Measurements from ENCODE around the gene RTN3. TPM values are rescaled to one million over a fixed set of nuclear protein-coding genes. Genes with fewer than 3 reads are reported as not detected.

Gene RTN3
- total and polyA plus RNA-seq, 9 of the 15 experiments (the other 6 are each of a cell fraction or from before 2014, with no cell fraction given): 41.6 to 169 (median 93.5) TPM

DNA sequence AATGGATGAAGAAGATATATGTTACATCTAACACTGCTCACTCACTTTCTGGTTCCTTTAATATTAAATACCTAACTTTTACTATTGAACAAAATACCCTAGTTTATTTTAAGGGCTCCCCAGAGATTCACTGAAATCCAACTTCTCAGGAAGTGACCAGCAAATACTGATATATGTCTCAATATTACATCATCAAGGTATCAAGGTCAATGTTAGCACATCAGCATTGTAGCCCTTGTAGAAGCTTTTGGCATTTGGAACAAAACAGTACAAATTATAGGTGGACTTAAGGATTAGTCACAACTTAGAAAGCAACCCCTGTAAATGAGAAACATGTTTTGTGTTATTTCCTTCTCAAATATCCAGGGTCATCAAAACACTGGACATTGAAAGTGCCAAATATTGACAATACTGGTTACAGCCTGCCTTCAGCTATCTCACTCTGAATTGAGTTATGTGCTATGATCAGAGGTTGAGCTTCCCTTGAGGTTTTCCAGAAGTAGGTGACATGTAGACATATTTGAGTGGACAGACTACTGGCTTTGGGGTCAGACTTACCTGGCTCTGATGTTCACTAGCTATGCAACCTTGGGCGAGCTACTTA, 8.3 kb upstream of the RTN3 start:
- Histone ChIP-seq H3K9ac (ENCODE audit: insufficient read depth in 1 of 2, low read depth in 2 of 2, low read length in 2 of 2) (no peak overlapping the region), H4K20me1 (replicated peaks; ENCODE audit: control insufficient read depth, insufficient read depth, low read length) (no peaks in the 10 kb centered on the region), H3K4me1 (replicated peaks in 1 of 2; ENCODE audit: control insufficient read depth in 2 of 2, insufficient read depth in 2 of 2, low read length in 2 of 2) (peaks cover 14 to 29% of the 10 kb centered on the region in 2 experiments; a peak in 4 of 5 replicates), H3K27me3 (ENCODE audit: control insufficient read depth in 2 of 2, insufficient read depth in 2 of 2, low read length in 2 of 2) (no peaks in the 10 kb centered on the region), H2AFZ (ENCODE audit: low read depth, low read length) (peak overlapping the region; percentile 64), H3K36me3 (ENCODE audit: control insufficient read depth, insufficient read depth, low read length) (peaks cover 5% of the 10 kb centered on the region; the same call in 2 of the 3 replicates), H3K9me1 (ENCODE audit: control insufficient read depth, insufficient read depth, low read length) (no peaks in the 10 kb centered on the region), H3K4me2 (ENCODE audit: insufficient read depth, low read length) (no peak overlapping the region), H3K79me2 (ENCODE audit: control insufficient read depth, insufficient read depth, low read length) (peaks cover 33% of the 10 kb centered on the region), H3K9me3 (replicated peaks; ENCODE audit: control insufficient read depth, insufficient read depth, low read depth, low read length) (no peaks in the 10 kb centered on the region), H3K27ac (ENCODE audit: extremely low read depth, low read depth, low read length) (no peak overlapping the region), H3K4me3 (no peak overlapping the region)
- BruUV-seq (replicated peaks): no TSS peak
- DNase-seq (ENCODE audit: extremely low read depth in 1 of 4, low spot score in 3 of 4) (no peak), FAIRE-seq (peak; percentile 40), ATAC-seq (no peak)
- ChIA-PET POLR2A (interaction anchor here (0.6 to 2.0 kb wide), 7 partner anchors 10 to 878 kb away, joined by 3 to 7 read pairs (median 3); no protein-coding TSS in a partner anchor), CTCF (ENCODE audit: low intra/inter-chr PET ratio) (no interaction called here)
- intact Hi-C loops (cut with micrococcal nuclease): no loop called here
- in situ Hi-C loops (cut with MboI): no loop called here
- WGBS (ENCODE audit: insufficient coverage, low coverage, missing lambda C conversion rate): 73% methylated on average over 1 of the region's 1 CpG
- peak; percentile 34; the same call in 1 of the 2 replicates for TF ChIP-seq ATF7 (IDR thresholded peaks at IDR 0.05)
- TF ChIP-seq TRIM24 (IDR thresholded peaks at IDR 0.05): 0 out of 4 replicates have a peak, but pooled peaks of 1 of the 2 experiments have one; percentile 39
- TF ChIP-seq NR2C2 (CRISPR knock-in tag; IDR thresholded peaks at IDR 0.05): no peak
- TF ChIP-seq NR2C2 (tag; IDR thresholded peaks at IDR 0.05): peak; percentile 48; the same call in 1 of the 2 replicates
- peak; percentile 47; the same call in 1 of the 2 replicates for TF ChIP-seq ESRRA (IDR thresholded peaks at IDR 0.05; ENCODE audit: borderline replicate concordance, low read depth)
- TF ChIP-seq CEBPG (CRISPR knock-in tag; IDR thresholded peaks at IDR 0.05): 0 out of 2 replicates have a peak, but pooled peaks have one; percentile 24
- peak; percentile 48 to 94; a peak in 3 of 4 replicates for TF ChIP-seq CEBPG (tag; conservative IDR thresholded peaks at IDR 0.05 in 1 of 2, IDR thresholded peaks at IDR 0.05 in 1 of 2)
- peak; percentile 30; the same call in 1 of the 2 replicates for TF ChIP-seq BCOR (IDR thresholded peaks at IDR 0.05)
- TF ChIP-seq POLR2H (tag; IDR thresholded peaks at IDR 0.05; ENCODE audit: low read depth): peak; percentile 54
- TF ChIP-seq CEBPB (tag; IDR thresholded peaks at IDR 0.05): peak; percentile 31; the same call in 1 of the 2 replicates
- TF ChIP-seq ETV6 (IDR thresholded peaks at IDR 0.05; ENCODE audit: borderline replicate concordance in 1 of 2, low read depth in 2 of 2, low read length in 1 of 2): no peak
- TF ChIP-seq ETV6 (CRISPR knock-in tag; IDR thresholded peaks at IDR 0.05; ENCODE audit: borderline replicate concordance): no peak
- 0 out of 2 replicates have a peak, but pooled peaks have one; percentile 25 for TF ChIP-seq SMAD4 (CRISPR knock-in tag; conservative IDR thresholded peaks at IDR 0.05)
- TF ChIP-seq RBM25 (IDR thresholded peaks at IDR 0.05; ENCODE audit: low read depth, low read length, severe bottlenecking): peak; percentile 42
- TF ChIP-seq TCF3 (CRISPR knock-in tag; IDR thresholded peaks at IDR 0.05): no peak
- TF ChIP-seq, protein P1, sequence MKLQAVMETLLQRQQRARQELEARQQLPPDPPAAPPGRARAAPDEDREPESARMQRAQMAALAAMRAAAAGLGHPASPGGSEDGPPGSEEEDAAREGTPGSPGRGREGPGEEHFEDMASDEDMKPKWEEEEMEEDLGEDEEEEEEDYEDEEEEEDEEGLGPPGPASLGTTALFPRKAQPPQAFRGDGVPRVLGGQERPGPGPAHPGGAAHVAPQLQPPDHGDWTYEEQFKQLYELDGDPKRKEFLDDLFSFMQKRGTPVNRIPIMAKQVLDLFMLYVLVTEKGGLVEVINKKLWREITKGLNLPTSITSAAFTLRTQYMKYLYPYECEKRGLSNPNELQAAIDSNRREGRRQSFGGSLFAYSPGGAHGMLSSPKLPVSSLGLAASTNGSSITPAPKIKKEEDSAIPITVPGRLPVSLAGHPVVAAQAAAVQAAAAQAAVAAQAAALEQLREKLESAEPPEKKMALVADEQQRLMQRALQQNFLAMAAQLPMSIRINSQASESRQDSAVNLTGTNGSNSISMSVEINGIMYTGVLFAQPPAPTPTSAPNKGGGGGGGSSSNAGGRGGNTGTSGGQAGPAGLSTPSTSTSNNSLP (IDR thresholded peaks at IDR 0.05; ENCODE audit: borderline replicate concordance, low read depth, low read length): no peak
- TF ChIP-seq, protein P2, sequence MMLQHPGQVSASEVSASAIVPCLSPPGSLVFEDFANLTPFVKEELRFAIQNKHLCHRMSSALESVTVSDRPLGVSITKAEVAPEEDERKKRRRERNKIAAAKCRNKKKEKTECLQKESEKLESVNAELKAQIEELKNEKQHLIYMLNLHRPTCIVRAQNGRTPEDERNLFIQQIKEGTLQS (IDR thresholded peaks at IDR 0.05): peak; percentile 90
- TF ChIP-seq, protein P2 (CRISPR knock-in tag; conservative IDR thresholded peaks at IDR 0.05): no peak
- TF ChIP-seq, protein P3, sequence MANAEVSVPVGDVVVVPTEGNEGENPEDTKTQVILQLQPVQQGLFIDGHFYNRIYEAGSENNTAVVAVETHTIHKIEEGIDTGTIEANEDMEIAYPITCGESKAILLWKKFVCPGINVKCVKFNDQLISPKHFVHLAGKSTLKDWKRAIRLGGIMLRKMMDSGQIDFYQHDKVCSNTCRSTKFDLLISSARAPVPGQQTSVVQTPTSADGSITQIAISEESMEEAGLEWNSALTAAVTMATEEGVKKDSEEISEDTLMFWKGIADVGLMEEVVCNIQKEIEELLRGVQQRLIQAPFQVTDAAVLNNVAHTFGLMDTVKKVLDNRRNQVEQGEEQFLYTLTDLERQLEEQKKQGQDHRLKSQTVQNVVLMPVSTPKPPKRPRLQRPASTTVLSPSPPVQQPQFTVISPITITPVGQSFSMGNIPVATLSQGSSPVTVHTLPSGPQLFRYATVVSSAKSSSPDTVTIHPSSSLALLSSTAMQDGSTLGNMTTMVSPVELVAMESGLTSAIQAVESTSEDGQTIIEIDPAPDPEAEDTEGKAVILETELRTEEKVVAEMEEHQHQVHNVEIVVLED (CRISPR knock-in tag; IDR thresholded peaks at IDR 0.05): no peak

All from K562 (cell line).